Cardiac muscle cell (in vitro differentiated cells and primary cell): ENCODE results near the gene ASB16. TPM values are rescaled to one million over a fixed set of nuclear protein-coding genes. Genes with fewer than 3 reads are reported as not detected.
A peak's percentile ranks its signal among the peaks of the same experiment; 100 is the strongest.

ENCODE experiments used
- DNase-seq, 2 donors: peaks; one replicate each; pipeline versions ENCODE4 v3.0.0 to v3.0.0-alpha.2; 2010 to 2017; ENCODE audit warnings: low read depth in 1 of 2, low spot score in 1 of 2
- H3K27ac ChIP-seq: fragments of 200-600 bp; sonication (generic); 2 replicates; pipeline ENCODE4 v1.5.1; 2016
- H3K27me3 ChIP-seq: fragments of 200-600 bp; sonication (generic); 2 replicates; pipeline ENCODE4 v1.6.0; 2016; ENCODE audit warnings: control low read depth
- H3K36me3 ChIP-seq: fragments of 200-600 bp; sonication (generic); 2 replicates; pipeline ENCODE4 v1.5.1; 2016; ENCODE audit warnings: control low read depth
- H3K4me1 ChIP-seq: fragments of 200-600 bp; sonication (generic); 2 replicates; pipeline ENCODE4 v1.8.1; 2017; ENCODE audit warnings: low read depth, mild to moderate bottlenecking, mixed run types
- H3K4me3 ChIP-seq: fragments of 200-600 bp; sonication (generic); 2 replicates; pipeline ENCODE4 v1.5.1; 2016; ENCODE audit warnings: mild to moderate bottlenecking
- H3K9me3 ChIP-seq: fragments of 200-600 bp; sonication (generic); 2 replicates; pipeline ENCODE4 v1.5.1; 2017; ENCODE audit warnings: low read depth, mild to moderate bottlenecking, control low read depth
- CTCF ChIP-seq: IDR thresholded peaks from 2 replicates; pipeline ENCODE4 v1.5.1; 2012; ENCODE audit warnings: low read depth, mild to moderate bottlenecking, low read length
- polyA plus RNA-seq: library from polyadenylated mRNA; unstranded; fragments of >200 nt; fragmentation: Nextera tagmentation; extraction: Ambion mirVana; gene quantifications from 2 replicates; pipeline ENCODE4 v1.2.1, GENCODE V29; 2016
- total RNA-seq: library from RNA; depleted of rRNA; stranded (reverse); fragments of >200 nt; gene quantifications from 2 replicates; pipeline ENCODE4 v1.2.3, GENCODE V29; 2016

ASB16 gene
- total and polyA plus RNA-seq, 2 experiments from 2014 or later = 5.5 to 6.4 TPM

- peaks cover 27% of the 10 kb centered on the region for H3K36me3 ChIP-seq
- DNase-seq = no peak
- peaks cover 6% of the 10 kb centered on the region for H3K4me1 ChIP-seq
- no peaks in the 10 kb centered on the region for H3K27me3 ChIP-seq
- no peaks in the 10 kb centered on the region for H3K9me3 ChIP-seq
- no peak overlapping the region for H3K4me3 ChIP-seq
- no peak overlapping the region for H3K27ac ChIP-seq
- no peak for TF ChIP-seq CTCF
Measured at GRCh38 chr17:44197107-44197506, 26.6 kb downstream of the ASB16 start.

GRCh38 chr17:44197980-44198720 lies 27.6 kb downstream of the ASB16 start:
- H3K27me3 ChIP-seq = no peaks in the 10 kb centered on the region
- peak; percentile 13 for TF ChIP-seq CTCF
- H3K4me3 ChIP-seq = peak overlapping the region; percentile 61
- peak; percentile 31 to 53 for DNase-seq
- peaks cover 21% of the 10 kb centered on the region for H3K36me3 ChIP-seq
- peaks cover 6% of the 10 kb centered on the region for H3K4me1 ChIP-seq
- H3K27ac ChIP-seq = peak overlapping the region; percentile 86
- no peaks in the 10 kb centered on the region for H3K9me3 ChIP-seq

- no peak for TF ChIP-seq CTCF
- DNase-seq = peak; percentile 62 to 81
- H3K9me3 ChIP-seq = no peaks in the 10 kb centered on the region
- peaks cover 17% of the 10 kb centered on the region for H3K36me3 ChIP-seq
- H3K27ac ChIP-seq = peak overlapping the region; percentile 86
- peak overlapping the region; percentile 61 for H3K4me3 ChIP-seq
- H3K27me3 ChIP-seq = no peaks in the 10 kb centered on the region
- peaks cover 6% of the 10 kb centered on the region for H3K4me1 ChIP-seq
Measured at GRCh38 chr17:44198721-44199552, 28.4 kb downstream of the ASB16 start.

GRCh38 chr17:44199553-44200477 lies 29.3 kb downstream of the ASB16 start, which contains the start of gene ATXN7L3:
TSS of gene ATXN7L3 (minus strand) at chr17:44199884. CDS start at chr17:44198070, 1,814 bp downstream.
- Histone ChIP-seq H3K27me3 (no peaks in the 10 kb centered on the region), H3K4me1 (peaks cover 6% of the 10 kb centered on the region), H3K27ac (peak within 1 kb of the TSS; percentile 92), H3K36me3 (peaks cover 8% of the 10 kb centered on the region), H3K9me3 (no peaks in the 10 kb centered on the region), H3K4me3 (peak within 1 kb of the TSS; percentile 61)
- peak; percentile 98 to 99 for DNase-seq
- no peak for TF ChIP-seq CTCF

- Histone ChIP-seq H3K9me3 (no peaks in the 10 kb centered on the region), H3K36me3 (peaks cover under 1% of the 10 kb centered on the region), H3K4me1 (peaks cover 6% of the 10 kb centered on the region), H3K27ac (peak overlapping the region; percentile 92), H3K27me3 (no peaks in the 10 kb centered on the region), H3K4me3 (peak overlapping the region; percentile 61)
- DNase-seq = peak in 1 of 2 donors; percentile 80
- TF ChIP-seq CTCF = no peak
Measured at GRCh38 chr17:44200478-44201155, 30.1 kb downstream of the ASB16 start.
